Mucosa of descending colon (tissue), 3 donors: ENCODE results near the gene PRDM16. TPM values are rescaled to one million over a fixed set of nuclear protein-coding genes. Genes with fewer than 3 reads are reported as not detected.

Experiments used
- ATAC-seq: fragments of 200-7000 bp; cut with Tn5 transposase; one replicate; pipeline ENCODE4 v1.9.1; 2020; ENCODE audit warnings: mild to moderate bottlenecking, moderate library complexity
- DNase-seq, 3 donors: peaks; one replicate each; pipeline ENCODE4 v3.0.0-alpha.2; 2020
- H3K36me3 ChIP-seq: fragments of 200-600 bp; one replicate; pipeline ENCODE4 v1.8.0; 2021; ENCODE audit warnings: low read depth, mild to moderate bottlenecking
- H3K4me1 ChIP-seq: fragments of 200-600 bp; one replicate; pipeline ENCODE4 v1.8.0; 2021; ENCODE audit warnings: low read depth, mild to moderate bottlenecking
- H3K4me3 ChIP-seq: fragments of 200-600 bp; one replicate; pipeline ENCODE4 v1.8.0; 2021; ENCODE audit warnings: mild to moderate bottlenecking
- H3K9me3 ChIP-seq: fragments of 200-600 bp; one replicate; pipeline ENCODE4 v1.8.0; 2021; ENCODE audit warnings: mild to moderate bottlenecking
- intact Hi-C, 2 donors: fragments of 100-400 bp; cut with DNase I in 1 of 2; cut with micrococcal nuclease in 1 of 2; formaldehyde crosslinking; loops; one replicate each; pipeline versions ENCODE4 v1.11.0 to v1.11.1; 2022; cut with DNase I, micrococcal nuclease
- total RNA-seq, 3 donors: library from RNA; stranded (reverse); fragmentation: NEBNext Ultra II Directional in 2 of 3; extraction: Animal tissue kit (Norgen Biotek cat#: 25700) in 2 of 3; gene quantifications; one replicate each; pipeline versions ENCODE4 v1.2.1 to v1.2.4, GENCODE V29; 2021 to 2023
- TF ChIP-seq, protein P1 (sequence below): fragments of 200-600 bp; IDR thresholded peaks from one replicate; pipeline ENCODE4 v1.8.0; 2022; ENCODE audit warnings: antibody characterized with exemption, mild to moderate bottlenecking
- donor health status: DM: no; HTN: no; CAD: no; lungs with moderate emphysema.
- donor health status: DM: no; HTN: no; CAD: no.
- donor health status: DM: no; HTN: yes; CAD: no.

Gene PRDM16
- total RNA-seq, 3 donors from 2014 or later: 1.6 to 2.5 (median 2.4) TPM

DNA sequence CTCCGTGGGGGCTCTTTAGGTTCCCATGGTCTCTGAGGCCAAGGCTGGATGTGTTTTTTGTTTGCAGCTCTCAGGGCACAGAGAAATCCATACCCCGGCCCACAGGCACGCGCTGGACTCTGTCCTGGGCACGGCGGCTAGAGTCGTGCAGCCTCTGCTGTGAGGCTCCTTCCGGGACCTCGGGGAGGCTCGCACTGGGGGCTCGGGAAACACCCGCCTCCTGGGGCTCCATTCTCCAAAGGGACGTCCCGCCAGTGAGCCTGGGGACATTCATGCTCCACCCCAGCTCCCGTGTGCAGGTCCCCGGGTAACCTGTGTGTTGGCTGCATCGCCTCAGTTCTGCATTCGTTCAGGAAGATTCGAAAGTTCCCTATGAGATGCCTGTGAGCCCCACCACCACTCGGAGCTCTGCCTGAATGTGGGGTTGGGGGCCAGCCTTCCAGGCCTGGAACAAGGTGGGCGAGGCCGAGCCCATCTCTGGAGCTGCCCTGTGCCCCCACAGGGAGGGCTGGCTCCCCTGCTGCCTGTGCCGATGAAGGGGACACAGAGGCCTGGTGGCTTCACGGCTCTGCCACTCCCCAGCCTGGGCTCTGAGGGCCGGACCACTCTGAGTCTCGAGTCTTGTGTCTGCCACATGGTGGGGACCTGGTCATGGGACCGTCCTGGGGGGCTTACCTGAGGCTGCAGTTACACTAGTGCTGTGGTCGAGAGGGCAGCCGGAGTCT lies 203.5 kb downstream of the PRDM16 start:
- no peaks in the 10 kb centered on the region for H3K4me1 ChIP-seq
- no peak for DNase-seq
- no peak for ATAC-seq
- no peaks in the 10 kb centered on the region for H3K9me3 ChIP-seq
- H3K36me3 ChIP-seq: no peaks in the 10 kb centered on the region
- H3K4me3 ChIP-seq: no peak overlapping the region
- intact Hi-C loops: no loop called here
- TF ChIP-seq, protein P1, sequence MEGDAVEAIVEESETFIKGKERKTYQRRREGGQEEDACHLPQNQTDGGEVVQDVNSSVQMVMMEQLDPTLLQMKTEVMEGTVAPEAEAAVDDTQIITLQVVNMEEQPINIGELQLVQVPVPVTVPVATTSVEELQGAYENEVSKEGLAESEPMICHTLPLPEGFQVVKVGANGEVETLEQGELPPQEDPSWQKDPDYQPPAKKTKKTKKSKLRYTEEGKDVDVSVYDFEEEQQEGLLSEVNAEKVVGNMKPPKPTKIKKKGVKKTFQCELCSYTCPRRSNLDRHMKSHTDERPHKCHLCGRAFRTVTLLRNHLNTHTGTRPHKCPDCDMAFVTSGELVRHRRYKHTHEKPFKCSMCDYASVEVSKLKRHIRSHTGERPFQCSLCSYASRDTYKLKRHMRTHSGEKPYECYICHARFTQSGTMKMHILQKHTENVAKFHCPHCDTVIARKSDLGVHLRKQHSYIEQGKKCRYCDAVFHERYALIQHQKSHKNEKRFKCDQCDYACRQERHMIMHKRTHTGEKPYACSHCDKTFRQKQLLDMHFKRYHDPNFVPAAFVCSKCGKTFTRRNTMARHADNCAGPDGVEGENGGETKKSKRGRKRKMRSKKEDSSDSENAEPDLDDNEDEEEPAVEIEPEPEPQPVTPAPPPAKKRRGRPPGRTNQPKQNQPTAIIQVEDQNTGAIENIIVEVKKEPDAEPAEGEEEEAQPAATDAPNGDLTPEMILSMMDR: no peak

DNA sequence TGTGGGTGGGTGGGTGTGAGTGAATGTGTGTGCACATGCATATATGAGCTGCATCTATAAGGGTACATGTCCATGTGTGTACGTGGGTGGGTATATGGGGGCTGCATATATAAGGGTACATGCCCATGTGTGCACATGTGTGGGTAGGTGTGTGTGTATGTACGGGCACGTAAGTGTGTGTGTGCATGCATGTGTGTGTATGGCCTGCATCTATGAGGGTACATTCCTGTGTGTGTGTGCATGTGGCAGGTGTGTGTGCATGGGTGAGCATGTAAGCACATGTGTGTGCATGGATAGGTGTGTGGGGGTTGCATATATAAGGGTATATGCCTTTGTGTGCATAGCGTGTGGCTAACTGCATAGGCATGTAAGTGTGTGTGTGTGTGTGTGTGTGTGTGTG lies 204.4 kb downstream of the PRDM16 start:
- no peak for ATAC-seq
- Histone ChIP-seq H3K4me1 (no peaks in the 10 kb centered on the region), H3K4me3 (no peak overlapping the region), H3K36me3 (no peaks in the 10 kb centered on the region), H3K9me3 (no peaks in the 10 kb centered on the region)
- TF ChIP-seq, protein P1: no peak
- DNase-seq: no peak
- intact Hi-C loops: no loop called here

DNA sequence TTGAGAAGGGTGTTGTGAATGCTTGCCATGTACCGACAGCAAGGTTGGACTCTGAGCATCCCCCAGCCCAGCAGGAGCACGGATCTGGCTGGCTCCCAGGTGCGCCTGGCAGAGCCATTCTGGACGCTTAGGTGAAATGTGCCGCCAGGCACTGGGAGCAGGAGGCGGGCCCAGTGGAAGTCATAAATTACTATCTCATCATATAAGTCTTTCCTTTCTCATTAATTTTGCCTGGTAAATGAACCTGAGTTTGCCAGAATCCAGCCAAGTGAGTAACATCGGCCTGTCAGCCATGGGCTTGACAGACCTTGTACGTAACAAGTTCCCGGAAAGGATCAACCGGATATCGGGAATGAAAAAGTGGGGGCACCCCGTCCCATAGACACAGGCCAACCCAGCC lies 206.0 kb downstream of the PRDM16 start:
- Histone ChIP-seq H3K9me3 (no peaks in the 10 kb centered on the region), H3K4me1 (no peaks in the 10 kb centered on the region), H3K36me3 (no peaks in the 10 kb centered on the region), H3K4me3 (no peak overlapping the region)
- ATAC-seq (no peak), DNase-seq (no peak)
- TF ChIP-seq, protein P1: no peak
- intact Hi-C loops: no loop called here

DNA sequence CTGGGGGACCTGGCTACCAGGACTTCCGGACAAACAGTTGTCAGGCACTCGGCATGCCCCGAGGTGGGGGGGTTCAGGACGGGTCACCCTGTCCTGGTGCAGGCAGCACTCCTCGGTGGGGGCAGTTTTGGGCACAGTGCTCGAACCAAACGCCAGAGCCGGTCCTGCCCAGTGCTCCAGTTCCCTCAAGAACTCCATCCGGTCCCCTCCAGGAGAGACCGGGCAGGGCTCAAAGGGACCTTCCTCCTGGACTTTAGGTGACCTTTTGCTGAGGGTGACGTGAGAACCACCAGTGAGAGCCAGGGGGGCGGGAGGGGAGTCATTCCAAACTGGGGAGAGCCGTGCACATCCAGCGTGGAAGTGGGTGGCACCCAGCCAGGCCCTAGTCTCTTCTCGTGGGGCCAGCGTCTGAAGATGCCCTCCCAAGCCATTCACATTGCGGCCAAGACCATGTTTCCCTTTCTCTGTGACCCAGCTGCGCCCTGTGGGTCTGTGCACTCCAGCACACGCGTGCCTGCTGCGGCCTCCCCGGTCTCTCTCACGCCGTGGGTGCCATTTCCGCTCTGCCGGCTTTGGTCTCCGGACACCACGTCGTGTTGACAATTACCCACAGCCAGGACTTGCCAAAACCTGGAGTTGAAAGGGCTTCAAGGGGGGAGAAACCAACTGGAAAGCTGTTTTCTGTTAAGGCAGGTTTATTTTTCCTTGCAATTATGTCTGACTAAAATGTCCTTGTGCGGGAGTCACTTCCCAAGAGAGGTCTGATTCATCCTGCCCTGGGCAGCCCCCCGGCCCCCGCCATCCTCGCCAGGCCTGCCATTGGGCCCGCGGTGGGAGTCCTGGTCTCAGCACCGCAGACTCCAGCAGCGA lies 206.7 kb downstream of the PRDM16 start:
- no peak for DNase-seq
- intact Hi-C loops: no loop called here

DNA sequence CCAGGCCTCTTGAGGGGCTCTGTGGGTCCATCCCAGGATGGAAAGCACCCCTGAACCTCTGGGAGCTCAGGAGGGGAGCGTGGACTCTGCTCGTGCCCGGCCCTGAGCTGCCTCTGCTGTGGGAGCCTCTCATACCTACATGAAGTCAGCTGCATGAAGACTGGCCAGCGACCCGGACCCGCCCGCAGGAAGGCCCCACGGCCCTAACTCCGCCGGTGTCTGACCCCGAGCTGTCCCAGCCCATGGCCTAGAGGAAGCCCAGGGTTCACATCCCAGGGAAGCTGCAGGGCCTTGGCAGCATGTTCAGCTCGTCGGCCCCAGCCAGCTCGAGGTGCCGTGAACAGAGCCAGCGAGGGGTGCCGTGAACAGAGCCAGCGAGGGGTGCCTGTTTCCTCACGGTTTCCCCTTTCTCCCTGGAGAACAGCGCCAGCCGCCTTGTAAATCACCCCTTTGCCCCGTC lies 207.4 kb downstream of the PRDM16 start:
- DNase-seq (no peak), ATAC-seq (no peak)
- Histone ChIP-seq H3K36me3 (no peaks in the 10 kb centered on the region), H3K4me3 (no peak overlapping the region), H3K4me1 (no peaks in the 10 kb centered on the region), H3K9me3 (no peaks in the 10 kb centered on the region)
- intact Hi-C loops: no loop called here
- TF ChIP-seq, protein P1: no peak

More for the DNA sequence above, 206.7 kb downstream of the PRDM16 start:
- TF ChIP-seq, protein P1: no peak
- no peaks in the 10 kb centered on the region for H3K9me3 ChIP-seq
- H3K4me3 ChIP-seq: no peak overlapping the region
- H3K36me3 ChIP-seq: no peaks in the 10 kb centered on the region
- ATAC-seq: no peak
- H3K4me1 ChIP-seq: no peaks in the 10 kb centered on the region
